HL-60 (cell line): Measurements from ENCODE around the gene KCNQ5.

Source experiments
- GABPA ChIP-seq: IDR thresholded peaks from 2 replicates; pipeline ENCODE4 v1.6.1; 2012; ENCODE audit warnings: low read depth
- POLR2AphosphoS5 ChIP-seq: IDR thresholded peaks from 2 replicates; pipeline ENCODE4 v1.6.1; 2012; ENCODE audit warnings: low read depth
- SPI1 ChIP-seq: IDR thresholded peaks from 2 replicates; pipeline ENCODE4 v1.6.1; 2012; ENCODE audit warnings: low read depth, mild to moderate bottlenecking, borderline replicate concordance
- TF ChIP-seq, protein P1 (sequence below): IDR thresholded peaks from one replicate; pipeline ENCODE4 v1.5.1; 2011; ENCODE audit warnings: low read length, control low read depth, inconsistent platforms; ENCODE audit not compliant: insufficient read depth
- TF ChIP-seq, protein P2 (sequence below): IDR thresholded peaks from 2 replicates; pipeline ENCODE4 v1.6.1; 2012; ENCODE audit warnings: low read depth; ENCODE audit not compliant: insufficient replicate concordance

DNA sequence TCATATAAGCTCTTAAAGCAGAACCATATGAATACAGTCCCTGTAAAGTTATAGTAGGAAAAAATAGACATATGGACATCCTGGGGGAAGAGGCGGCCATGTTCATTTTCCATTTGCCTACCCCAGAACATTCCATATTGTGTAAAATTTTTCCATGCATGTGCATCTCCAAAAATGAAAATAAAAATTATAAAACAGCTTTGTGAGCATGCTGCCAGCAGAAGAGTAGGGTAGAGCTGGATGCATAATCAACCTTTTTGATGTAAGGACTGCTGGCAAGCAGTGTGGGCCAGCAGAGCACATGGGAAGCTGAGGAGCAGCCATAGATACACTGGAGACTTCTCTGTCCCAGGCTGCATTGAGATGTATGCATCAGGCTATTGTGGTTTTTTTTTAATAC, 271.0 kb downstream of the KCNQ5 start:
- TF ChIP-seq, protein P1, sequence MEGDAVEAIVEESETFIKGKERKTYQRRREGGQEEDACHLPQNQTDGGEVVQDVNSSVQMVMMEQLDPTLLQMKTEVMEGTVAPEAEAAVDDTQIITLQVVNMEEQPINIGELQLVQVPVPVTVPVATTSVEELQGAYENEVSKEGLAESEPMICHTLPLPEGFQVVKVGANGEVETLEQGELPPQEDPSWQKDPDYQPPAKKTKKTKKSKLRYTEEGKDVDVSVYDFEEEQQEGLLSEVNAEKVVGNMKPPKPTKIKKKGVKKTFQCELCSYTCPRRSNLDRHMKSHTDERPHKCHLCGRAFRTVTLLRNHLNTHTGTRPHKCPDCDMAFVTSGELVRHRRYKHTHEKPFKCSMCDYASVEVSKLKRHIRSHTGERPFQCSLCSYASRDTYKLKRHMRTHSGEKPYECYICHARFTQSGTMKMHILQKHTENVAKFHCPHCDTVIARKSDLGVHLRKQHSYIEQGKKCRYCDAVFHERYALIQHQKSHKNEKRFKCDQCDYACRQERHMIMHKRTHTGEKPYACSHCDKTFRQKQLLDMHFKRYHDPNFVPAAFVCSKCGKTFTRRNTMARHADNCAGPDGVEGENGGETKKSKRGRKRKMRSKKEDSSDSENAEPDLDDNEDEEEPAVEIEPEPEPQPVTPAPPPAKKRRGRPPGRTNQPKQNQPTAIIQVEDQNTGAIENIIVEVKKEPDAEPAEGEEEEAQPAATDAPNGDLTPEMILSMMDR, result no peak
- no peak for TF ChIP-seq GABPA
- no peak for TF ChIP-seq POLR2AphosphoS5
- TF ChIP-seq, protein P2, sequence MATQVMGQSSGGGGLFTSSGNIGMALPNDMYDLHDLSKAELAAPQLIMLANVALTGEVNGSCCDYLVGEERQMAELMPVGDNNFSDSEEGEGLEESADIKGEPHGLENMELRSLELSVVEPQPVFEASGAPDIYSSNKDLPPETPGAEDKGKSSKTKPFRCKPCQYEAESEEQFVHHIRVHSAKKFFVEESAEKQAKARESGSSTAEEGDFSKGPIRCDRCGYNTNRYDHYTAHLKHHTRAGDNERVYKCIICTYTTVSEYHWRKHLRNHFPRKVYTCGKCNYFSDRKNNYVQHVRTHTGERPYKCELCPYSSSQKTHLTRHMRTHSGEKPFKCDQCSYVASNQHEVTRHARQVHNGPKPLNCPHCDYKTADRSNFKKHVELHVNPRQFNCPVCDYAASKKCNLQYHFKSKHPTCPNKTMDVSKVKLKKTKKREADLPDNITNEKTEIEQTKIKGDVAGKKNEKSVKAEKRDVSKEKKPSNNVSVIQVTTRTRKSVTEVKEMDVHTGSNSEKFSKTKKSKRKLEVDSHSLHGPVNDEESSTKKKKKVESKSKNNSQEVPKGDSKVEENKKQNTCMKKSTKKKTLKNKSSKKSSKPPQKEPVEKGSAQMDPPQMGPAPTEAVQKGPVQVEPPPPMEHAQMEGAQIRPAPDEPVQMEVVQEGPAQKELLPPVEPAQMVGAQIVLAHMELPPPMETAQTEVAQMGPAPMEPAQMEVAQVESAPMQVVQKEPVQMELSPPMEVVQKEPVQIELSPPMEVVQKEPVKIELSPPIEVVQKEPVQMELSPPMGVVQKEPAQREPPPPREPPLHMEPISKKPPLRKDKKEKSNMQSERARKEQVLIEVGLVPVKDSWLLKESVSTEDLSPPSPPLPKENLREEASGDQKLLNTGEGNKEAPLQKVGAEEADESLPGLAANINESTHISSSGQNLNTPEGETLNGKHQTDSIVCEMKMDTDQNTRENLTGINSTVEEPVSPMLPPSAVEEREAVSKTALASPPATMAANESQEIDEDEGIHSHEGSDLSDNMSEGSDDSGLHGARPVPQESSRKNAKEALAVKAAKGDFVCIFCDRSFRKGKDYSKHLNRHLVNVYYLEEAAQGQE, result no peak
- TF ChIP-seq SPI1, result no peak
